Measurements from ENCODE around the gene NAALADL2. TPM values are rescaled to one million over a fixed set of nuclear protein-coding genes. Genes with fewer than 3 reads are reported as not detected.

Gene NAALADL2
- total and polyA plus RNA-seq, 2 donors from 2014 or later = 2.0 to 20.2 TPM

GRCh38 chr3:174826069-174826468 is 33.1 kb upstream of the NAALADL2 start:
- H3K27ac ChIP-seq (ENCODE audit: low read depth in 2 of 2, low read length in 2 of 2) = no peak overlapping the region
- no peaks in the 10 kb centered on the region for H3K4me1 ChIP-seq (ENCODE audit: control insufficient read depth in 2 of 3, insufficient read depth in 2 of 3, low read depth in 1 of 3, low read length in 3 of 3)
- no peak overlapping the region for H3K4me3 ChIP-seq (ENCODE audit: low read length in 3 of 3)
- FAIRE-seq (no peak), DNase-seq (no peak)
- no peak overlapping the region for H3K9ac ChIP-seq (ENCODE audit: low read length in 3 of 3)
- no peaks in the 10 kb centered on the region for H3K9me3 ChIP-seq (ENCODE audit: control insufficient read depth in 2 of 3, insufficient read depth in 1 of 3, low read length in 3 of 3)
- TF ChIP-seq CTCF (IDR thresholded peaks at IDR 0.05; ENCODE audit: borderline replicate concordance, extremely low read depth, insufficient read depth) = no peak
- no peaks in the 10 kb centered on the region for H3K36me3 ChIP-seq (ENCODE audit: control insufficient read depth in 2 of 3, insufficient read depth in 3 of 3, low read length in 3 of 3)
- intact Hi-C loops (cut with DNase I) = no loop called here
- H3K27me3 ChIP-seq (ENCODE audit: control insufficient read depth, insufficient read depth, low read length) = no peaks in the 10 kb centered on the region

GRCh38 chr3:174844746-174845145 is 14.4 kb upstream of the NAALADL2 start:
- Histone ChIP-seq H3K36me3 (ENCODE audit: control insufficient read depth in 2 of 3, insufficient read depth in 3 of 3, low read length in 3 of 3) (no peaks in the 10 kb centered on the region), H3K4me1 (ENCODE audit: control insufficient read depth in 2 of 3, insufficient read depth in 2 of 3, low read depth in 1 of 3, low read length in 3 of 3) (no peaks in the 10 kb centered on the region), H3K9me3 (ENCODE audit: control insufficient read depth in 2 of 3, insufficient read depth in 1 of 3, low read length in 3 of 3) (no peaks in the 10 kb centered on the region), H3K4me3 (ENCODE audit: low read length in 3 of 3) (no peak overlapping the region), H3K9ac (ENCODE audit: low read length in 3 of 3) (no peak overlapping the region), H3K27me3 (ENCODE audit: control insufficient read depth, insufficient read depth, low read length) (no peaks in the 10 kb centered on the region), H3K27ac (ENCODE audit: low read depth in 2 of 2, low read length in 2 of 2) (no peak overlapping the region)
- intact Hi-C loops (cut with DNase I) = no loop called here
- FAIRE-seq (peak; percentile 3), DNase-seq (no peak)
- no peak for TF ChIP-seq CTCF (IDR thresholded peaks at IDR 0.05; ENCODE audit: borderline replicate concordance, extremely low read depth, insufficient read depth)

- DNase-seq = no peak
- FAIRE-seq = no peak
- H3K27me3 ChIP-seq (ENCODE audit: control insufficient read depth, insufficient read depth, low read length) = no peaks in the 10 kb centered on the region
- H3K4me3 ChIP-seq (ENCODE audit: low read length in 3 of 3) = no peak overlapping the region
- H3K9me3 ChIP-seq (ENCODE audit: control insufficient read depth in 2 of 3, insufficient read depth in 1 of 3, low read length in 3 of 3) = peaks cover 0 to 2% (median 0%) of the 10 kb centered on the region in 3 donors
- no peak for TF ChIP-seq CTCF (IDR thresholded peaks at IDR 0.05; ENCODE audit: borderline replicate concordance, extremely low read depth, insufficient read depth)
- no peaks in the 10 kb centered on the region for H3K4me1 ChIP-seq (ENCODE audit: control insufficient read depth in 2 of 3, insufficient read depth in 2 of 3, low read depth in 1 of 3, low read length in 3 of 3)
- intact Hi-C loops (cut with DNase I) = no loop called here
- no peaks in the 10 kb centered on the region for H3K36me3 ChIP-seq (ENCODE audit: control insufficient read depth in 2 of 3, insufficient read depth in 3 of 3, low read length in 3 of 3)
- H3K27ac ChIP-seq (ENCODE audit: low read depth in 2 of 2, low read length in 2 of 2) = no peak overlapping the region
- no peak overlapping the region for H3K9ac ChIP-seq (ENCODE audit: low read length in 3 of 3)
Measured at GRCh38 chr3:174846055-174846454, 13.1 kb upstream of the NAALADL2 start.

GRCh38 chr3:174854987-174855386 is 4.1 kb upstream of the NAALADL2 start:
- Histone ChIP-seq H3K4me3 (ENCODE audit: low read length in 3 of 3) (no peak overlapping the region), H3K9ac (ENCODE audit: low read length in 3 of 3) (no peak overlapping the region), H3K9me3 (ENCODE audit: control insufficient read depth in 2 of 3, insufficient read depth in 1 of 3, low read length in 3 of 3) (peaks cover 0 to 2% (median 0%) of the 10 kb centered on the region in 3 donors), H3K36me3 (ENCODE audit: control insufficient read depth in 2 of 3, insufficient read depth in 3 of 3, low read length in 3 of 3) (no peaks in the 10 kb centered on the region), H3K27me3 (ENCODE audit: control insufficient read depth, insufficient read depth, low read length) (no peaks in the 10 kb centered on the region), H3K4me1 (ENCODE audit: control insufficient read depth in 2 of 3, insufficient read depth in 2 of 3, low read depth in 1 of 3, low read length in 3 of 3) (peaks cover 0 to 3% (median 0%) of the 10 kb centered on the region in 3 donors), H3K27ac (ENCODE audit: low read depth in 2 of 2, low read length in 2 of 2) (no peak overlapping the region)
- no peak for DNase-seq
- FAIRE-seq = no peak
- intact Hi-C loops (cut with DNase I) = no loop called here
- TF ChIP-seq CTCF (IDR thresholded peaks at IDR 0.05; ENCODE audit: borderline replicate concordance, extremely low read depth, insufficient read depth) = no peak

Measured in kidney (tissue), 14 donors.